GM12891 (cell line): ENCODE measurements around the gene ABHD16A.

ENCODE experiments used
- DNase-seq: peaks from one replicate; pipeline ENCODE4 v3.0.0; 2011; ENCODE audit warnings: low spot score; ENCODE audit not compliant: insufficient read length
- FAIRE-seq: peaks from 2 replicates; lab custom pipeline; 2011; peaks lifted over from hg19 to GRCh38; lab: Jason Lieb, UNC
- PAX5 ChIP-seq: IDR thresholded peaks from 2 replicates; pipeline ENCODE4 v1.6.1; 2011; ENCODE audit warnings: low read length, moderate library complexity, mild to moderate bottlenecking; ENCODE audit not compliant: insufficient read depth, severe bottlenecking
- POLR2A ChIP-seq: IDR thresholded peaks from 2 replicates; pipeline ENCODE4 v1.6.1; 2011; ENCODE audit warnings: low read depth, low read length, control low read depth
- POLR2AphosphoS5 ChIP-seq: IDR thresholded peaks from 2 replicates; pipeline ENCODE4 v1.6.1; 2011; ENCODE audit warnings: low read depth, low read length, control low read depth
- POU2F2 ChIP-seq: IDR thresholded peaks from 2 replicates; pipeline ENCODE4 v1.6.1; 2011; ENCODE audit warnings: low read depth, mild to moderate bottlenecking, control low read depth, low read length, moderate library complexity
- SPI1 ChIP-seq: IDR thresholded peaks from 2 replicates; pipeline ENCODE4 v1.6.1; 2011; ENCODE audit warnings: low read depth, low read length, control low read depth
- TAF1 ChIP-seq: IDR thresholded peaks from 2 replicates; pipeline ENCODE4 v1.6.1; 2011; ENCODE audit warnings: low read depth, low read length, control low read depth

ABHD16A gene

GRCh38 chr6:31662124-31662723 lies 40.9 kb downstream of the ABHD16A start:
- TF ChIP-seq POLR2A (no peak), POLR2AphosphoS5 (no peak), SPI1 (no peak), TAF1 (no peak), POU2F2 (no peak), PAX5 (no peak)
- no peak for FAIRE-seq

GRCh38 chr6:31661262-31662123 lies 41.6 kb downstream of the ABHD16A start:
- TF ChIP-seq PAX5 (no peak), POU2F2 (no peak), SPI1 (peak; percentile 24), POLR2AphosphoS5 (no peak), TAF1 (no peak), POLR2A (0 out of 2 replicates have a peak, but pooled peaks have one; percentile 35)
- no peak for DNase-seq
- no peak for FAIRE-seq

More at GRCh38 chr6:31662124-31662723, 40.9 kb downstream of the ABHD16A start:
- no peak for DNase-seq

GRCh38 chr6:31660381-31661261 lies 42.5 kb downstream of the ABHD16A start, which contains the start of gene C6orf47:
C6orf47 (minus strand) TSS chr6:31660778; CDS start chr6:31659947, 831 bp downstream.
- TF ChIP-seq SPI1: no peak
- peak; percentile 76 for TF ChIP-seq POLR2A
- peak; percentile 71 for TF ChIP-seq POLR2AphosphoS5
- TF ChIP-seq TAF1: peak; percentile 45; the same call in 1 of the 2 replicates
- no peak for TF ChIP-seq PAX5
- TF ChIP-seq POU2F2: no peak; the same call in 1 of the 2 replicates
- FAIRE-seq (peak; percentile 31), DNase-seq (peak; percentile 81)

- no peak for DNase-seq
- FAIRE-seq: peak; percentile 55
- TF ChIP-seq PAX5 (peak; percentile 56), SPI1 (0 out of 2 replicates have a peak, but pooled peaks have one; percentile 6), POLR2A (no peak)
Observed at GRCh38 chr6:31659649-31660380, 43.3 kb downstream of the ABHD16A start.

- TF ChIP-seq SPI1 (no peak), TAF1 (no peak)
- no peak for FAIRE-seq
Observed at GRCh38 chr6:31658983-31659648, 44.0 kb downstream of the ABHD16A start.

GRCh38 chr6:31658158-31658688 lies 44.9 kb downstream of the ABHD16A start:
- FAIRE-seq (no peak), DNase-seq (no peak)
- TF ChIP-seq POLR2AphosphoS5: no peak
- peak; percentile 35; the same call in 1 of the 2 replicates for TF ChIP-seq POLR2A

More at GRCh38 chr6:31658983-31659648, 44.0 kb downstream of the ABHD16A start:
- no peak for DNase-seq

GRCh38 chr6:31657406-31658157 lies 45.5 kb downstream of the ABHD16A start:
- DNase-seq: no peak
- FAIRE-seq: no peak
- TF ChIP-seq POU2F2: no peak
- no peak for TF ChIP-seq TAF1
- TF ChIP-seq SPI1: no peak
- TF ChIP-seq POLR2AphosphoS5: no peak
